ENCODE measurements around the gene PER3.

The PER3 gene

DNA sequence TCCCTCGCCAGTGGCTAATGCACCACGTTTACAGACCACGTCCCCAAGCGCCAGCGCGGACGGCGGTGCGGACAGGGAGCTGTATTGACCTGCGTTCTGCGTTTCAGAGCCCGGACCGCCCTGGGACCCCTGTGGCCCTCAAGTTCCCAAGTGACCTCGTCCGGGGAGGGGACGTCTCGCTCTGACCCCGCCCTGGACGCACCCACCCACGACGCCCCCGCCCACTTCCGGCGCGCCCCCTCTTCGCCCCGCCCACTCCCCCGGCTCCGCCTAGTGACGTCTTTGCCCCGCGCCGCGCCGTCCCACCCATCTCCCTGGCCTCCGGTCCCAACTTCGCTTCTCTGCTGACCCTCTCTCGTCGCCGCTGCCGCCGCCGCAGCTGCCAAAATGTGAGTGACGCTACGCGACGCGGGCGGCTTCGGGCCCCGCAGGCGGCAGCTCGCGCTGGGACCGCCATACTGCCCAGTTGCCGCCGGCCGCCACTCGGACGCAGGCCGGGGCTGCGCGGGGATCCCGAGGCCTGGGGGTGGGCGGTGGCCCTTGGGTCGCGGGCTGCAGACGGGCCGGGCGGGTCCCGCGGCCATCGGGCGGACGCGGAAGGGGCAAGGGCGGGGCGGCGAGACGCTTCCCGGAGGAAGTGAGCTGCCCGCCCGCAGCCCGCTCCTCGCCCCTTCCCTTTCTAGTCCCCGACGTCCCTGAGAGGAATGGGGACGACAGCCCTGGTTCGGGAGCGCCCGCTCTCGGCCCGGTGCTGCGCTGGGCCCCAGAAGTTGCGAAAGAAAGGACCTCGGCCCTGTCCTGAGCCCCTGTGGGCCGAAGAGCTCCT lies 12.9 kb upstream of the PER3 start, which contains the start of gene VAMP3:
TSS of gene VAMP3 (plus strand) at position 300 of the 826 bp plus-strand sequence. CDS start at position 388, 88 bp downstream.
- H3K4me3 Mint-ChIP-seq = peak within 1 kb of the TSS; percentile 92 to 95 (median 95)
- H3K4me1 Mint-ChIP-seq = peaks cover 33% of the 10 kb centered on the region
- TF ChIP-seq, protein P1, sequence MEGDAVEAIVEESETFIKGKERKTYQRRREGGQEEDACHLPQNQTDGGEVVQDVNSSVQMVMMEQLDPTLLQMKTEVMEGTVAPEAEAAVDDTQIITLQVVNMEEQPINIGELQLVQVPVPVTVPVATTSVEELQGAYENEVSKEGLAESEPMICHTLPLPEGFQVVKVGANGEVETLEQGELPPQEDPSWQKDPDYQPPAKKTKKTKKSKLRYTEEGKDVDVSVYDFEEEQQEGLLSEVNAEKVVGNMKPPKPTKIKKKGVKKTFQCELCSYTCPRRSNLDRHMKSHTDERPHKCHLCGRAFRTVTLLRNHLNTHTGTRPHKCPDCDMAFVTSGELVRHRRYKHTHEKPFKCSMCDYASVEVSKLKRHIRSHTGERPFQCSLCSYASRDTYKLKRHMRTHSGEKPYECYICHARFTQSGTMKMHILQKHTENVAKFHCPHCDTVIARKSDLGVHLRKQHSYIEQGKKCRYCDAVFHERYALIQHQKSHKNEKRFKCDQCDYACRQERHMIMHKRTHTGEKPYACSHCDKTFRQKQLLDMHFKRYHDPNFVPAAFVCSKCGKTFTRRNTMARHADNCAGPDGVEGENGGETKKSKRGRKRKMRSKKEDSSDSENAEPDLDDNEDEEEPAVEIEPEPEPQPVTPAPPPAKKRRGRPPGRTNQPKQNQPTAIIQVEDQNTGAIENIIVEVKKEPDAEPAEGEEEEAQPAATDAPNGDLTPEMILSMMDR (IDR thresholded peaks at IDR 0.05; ENCODE audit: unreplicated experiment in 3 of 3) = no peak
- H3K27ac Mint-ChIP-seq = peak within 1 kb of the TSS in 2 of 3 experiments; percentile 86
- peaks cover 35% of the 10 kb centered on the region for H3K36me3 Mint-ChIP-seq (ENCODE audit: low read depth)
- H3K9me3 Mint-ChIP-seq = no peaks in the 10 kb centered on the region
- no peaks in the 10 kb centered on the region for H3K27me3 Mint-ChIP-seq (ENCODE audit: low read depth)

DNA sequence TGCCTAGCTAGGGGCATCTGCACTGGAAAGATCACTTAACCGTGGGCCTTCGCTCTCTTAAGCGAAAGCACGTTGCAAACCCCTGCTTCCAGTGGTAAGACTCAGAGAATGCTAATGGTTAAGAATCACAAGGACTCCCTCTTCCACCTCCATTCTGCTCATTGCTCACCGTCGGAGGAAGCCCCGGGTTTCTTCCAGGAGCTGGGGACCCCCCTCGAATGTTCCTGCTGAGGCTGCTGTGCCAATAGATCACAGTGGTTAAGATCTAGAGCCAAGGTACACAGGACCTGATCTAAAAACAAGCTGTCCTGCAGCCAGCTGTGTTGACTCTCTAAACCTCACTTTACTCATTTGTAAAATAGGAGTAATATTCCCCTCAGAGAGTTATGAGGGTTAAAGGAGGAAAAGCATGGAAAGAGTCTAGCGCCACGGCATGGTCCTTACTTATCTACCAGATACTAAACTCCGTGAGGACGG lies 12.2 kb upstream of the PER3 start:
- H3K4me1 Mint-ChIP-seq = peaks cover 33% of the 10 kb centered on the region

DNA sequence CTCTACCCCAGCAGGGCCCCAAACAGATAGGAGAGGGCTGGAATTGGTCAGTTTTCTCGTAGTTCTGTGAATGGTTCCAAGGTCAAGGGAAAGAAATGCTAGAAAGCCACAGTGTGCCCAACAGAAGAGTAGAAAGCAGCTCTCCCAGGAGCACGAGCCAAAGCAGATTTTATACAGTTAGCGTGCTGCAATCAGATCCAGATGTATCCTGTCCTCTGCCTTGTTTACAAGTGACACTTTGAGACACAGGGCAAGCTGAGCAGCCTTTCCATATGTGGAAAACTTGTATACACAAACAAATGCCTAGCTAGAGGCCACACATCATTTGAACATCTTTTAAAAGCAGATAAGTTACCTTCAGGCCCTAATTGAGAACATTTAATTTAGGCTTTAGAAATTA lies 6.5 kb upstream of the PER3 start:
- Mint-ChIP-seq H3K27ac (no peak overlapping the region), H3K4me1 (peaks cover 11% of the 10 kb centered on the region), H3K4me3 (no peak overlapping the region)

More for the DNA sequence above, 12.2 kb upstream of the PER3 start:
- Mint-ChIP-seq H3K27ac (peak overlapping the region in 2 of 3 experiments; percentile 57 to 86), H3K27me3 (ENCODE audit: low read depth) (no peaks in the 10 kb centered on the region), H3K9me3 (no peaks in the 10 kb centered on the region), H3K4me3 (peak overlapping the region; percentile 92 to 95 (median 95)), H3K36me3 (ENCODE audit: low read depth) (peaks cover 42% of the 10 kb centered on the region)
- TF ChIP-seq, protein P1 (IDR thresholded peaks at IDR 0.05; ENCODE audit: unreplicated experiment in 3 of 3) = no peak

DNA sequence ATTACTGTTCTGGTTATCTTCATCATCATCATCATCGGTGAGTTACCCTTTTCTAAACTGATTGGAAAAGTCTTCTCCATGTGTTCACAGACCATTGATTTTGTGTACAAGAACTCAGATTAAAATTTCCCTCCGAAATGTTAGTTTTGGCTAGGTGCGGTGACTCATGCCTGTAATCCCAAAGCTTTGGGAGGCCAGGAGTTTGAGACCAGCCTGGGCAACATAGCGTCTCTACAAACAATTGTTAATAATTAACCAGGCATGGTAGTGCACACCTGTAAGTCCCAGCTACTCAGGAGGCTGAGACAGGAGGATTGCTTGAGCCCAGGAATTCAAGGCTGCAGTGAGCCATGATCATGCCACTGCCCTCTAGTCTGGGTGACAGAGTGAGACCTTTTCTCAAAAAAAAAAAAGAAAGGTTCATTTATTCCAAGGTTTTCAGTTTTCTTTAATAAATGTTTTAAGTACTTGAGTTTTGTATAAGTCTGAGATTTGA lies 5.9 kb upstream of the PER3 start:
- Mint-ChIP-seq H3K4me1 (peaks cover 6% of the 10 kb centered on the region), H3K4me3 (no peak overlapping the region), H3K27ac (no peak overlapping the region), H3K9me3 (no peaks in the 10 kb centered on the region), H3K27me3 (ENCODE audit: low read depth) (no peaks in the 10 kb centered on the region), H3K36me3 (ENCODE audit: low read depth) (peaks cover 70% of the 10 kb centered on the region)
- TF ChIP-seq, protein P1 (IDR thresholded peaks at IDR 0.05; ENCODE audit: unreplicated experiment in 3 of 3) = no peak

More for the DNA sequence above, 6.5 kb upstream of the PER3 start:
- TF ChIP-seq, protein P1 (IDR thresholded peaks at IDR 0.05; ENCODE audit: unreplicated experiment in 3 of 3) = no peak
- no peaks in the 10 kb centered on the region for H3K27me3 Mint-ChIP-seq (ENCODE audit: low read depth)
- H3K9me3 Mint-ChIP-seq = no peaks in the 10 kb centered on the region
- H3K36me3 Mint-ChIP-seq (ENCODE audit: low read depth) = peaks cover 75% of the 10 kb centered on the region

DNA sequence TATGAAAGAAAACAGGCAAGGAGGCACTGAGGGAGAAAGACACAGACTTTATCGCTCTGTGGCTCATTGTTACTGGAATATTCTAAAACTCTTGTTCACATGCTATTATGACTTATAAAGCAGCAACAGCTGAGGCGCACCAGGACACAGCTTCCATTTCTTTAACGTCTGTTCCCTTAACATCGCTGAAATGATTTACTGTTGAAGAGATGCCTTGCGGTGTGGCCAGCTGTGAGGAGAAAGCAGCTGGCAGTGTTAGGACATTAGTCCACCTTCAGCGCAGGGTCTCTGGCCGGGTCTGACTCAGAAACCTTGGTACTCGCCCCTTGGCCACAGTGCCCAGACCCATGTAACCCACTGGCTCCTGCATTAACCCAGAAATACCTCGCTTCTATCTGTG lies 3.1 kb upstream of the PER3 start:
- TF ChIP-seq, protein P1 (IDR thresholded peaks at IDR 0.05; ENCODE audit: unreplicated experiment in 3 of 3) = no peak
- H3K4me1 Mint-ChIP-seq = no peaks in the 10 kb centered on the region
- H3K27ac Mint-ChIP-seq = no peak overlapping the region
- no peak overlapping the region for H3K4me3 Mint-ChIP-seq
- no peaks in the 10 kb centered on the region for H3K9me3 Mint-ChIP-seq
- H3K36me3 Mint-ChIP-seq (ENCODE audit: low read depth) = peaks cover 56% of the 10 kb centered on the region
- H3K27me3 Mint-ChIP-seq (ENCODE audit: low read depth) = no peaks in the 10 kb centered on the region

Data from nephron (organoid).